NOMO-1 treated with DMSO at 0.1 percent for 48 hours (cell line): ENCODE data around the gene PSD4.

Experiments used
- DNase-seq: peaks from one replicate; lab custom pipeline; 2025; ENCODE audit not compliant: unreplicated experiment; lab: John Stamatoyannopoulos, UW

The PSD4 gene

DNA sequence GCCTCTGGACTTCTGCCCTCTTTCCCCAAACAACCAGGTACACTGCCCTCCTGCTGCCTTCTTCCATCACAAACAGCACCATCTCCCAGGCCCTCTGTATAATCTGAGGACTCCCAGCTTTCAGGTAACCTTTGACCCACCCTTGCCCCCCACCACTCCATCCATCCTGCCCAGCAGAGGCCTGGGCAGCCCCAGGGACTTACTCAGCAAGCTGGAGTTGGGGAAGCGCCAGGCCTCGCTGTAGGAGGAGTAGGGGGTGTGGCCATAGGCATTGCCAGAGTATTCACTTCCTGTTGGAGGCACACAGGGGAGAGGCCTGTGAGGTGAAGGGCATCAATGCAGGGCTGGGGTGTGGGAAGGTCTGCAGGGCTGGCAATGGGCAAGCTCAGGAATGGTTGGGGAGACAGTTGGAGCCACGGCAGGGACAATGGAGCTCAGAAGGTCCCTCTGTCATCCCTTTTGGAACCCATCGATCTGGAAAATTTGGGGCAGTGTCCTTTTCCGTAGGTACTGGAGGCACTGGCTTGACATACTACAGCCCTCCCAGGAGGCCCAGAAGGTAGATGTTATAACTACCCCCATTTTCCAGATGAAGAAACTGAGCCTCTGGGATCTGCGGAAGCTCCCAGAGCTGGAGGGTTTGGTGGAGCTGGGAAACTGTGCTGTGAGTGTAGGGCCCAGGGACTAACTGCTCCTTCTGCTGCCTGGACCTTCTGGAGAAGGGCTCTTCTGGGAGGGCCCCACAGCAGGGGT lies 46.3 kb downstream of the PSD4 start:
- DNase-seq = peak; percentile 8

DNA sequence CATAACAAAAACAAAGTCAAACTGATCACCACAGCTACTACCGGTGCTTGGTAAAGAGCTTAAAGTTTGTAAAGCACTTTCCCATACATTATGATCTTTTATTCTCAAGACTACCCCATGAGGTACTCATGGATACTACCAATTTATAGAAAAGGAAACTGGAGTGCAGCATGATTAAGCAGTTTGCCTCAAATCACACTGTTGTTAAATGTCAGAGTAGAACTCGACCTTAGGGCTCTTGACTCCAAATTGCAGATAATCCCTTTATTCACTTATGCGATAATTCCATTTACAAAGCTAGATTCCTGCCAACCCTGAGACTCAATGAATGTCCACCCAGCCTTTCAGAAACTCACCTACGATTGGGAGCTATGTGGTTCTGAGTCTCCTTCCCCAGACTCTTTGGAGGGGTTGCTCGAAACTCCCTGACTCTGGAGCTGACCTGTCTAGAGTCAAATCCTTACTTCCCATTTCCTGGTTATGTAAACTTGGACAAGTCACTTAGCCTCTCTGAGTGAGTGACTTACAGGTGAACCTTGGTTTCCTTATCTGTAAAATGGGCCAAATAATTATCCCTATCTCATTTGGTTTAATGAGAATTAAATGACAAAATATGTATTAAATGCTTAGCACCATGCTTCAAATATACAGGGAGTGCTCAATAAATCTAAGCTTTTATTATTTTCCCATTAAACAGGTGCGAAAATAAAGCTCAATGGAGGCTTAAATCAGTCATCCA lies 47.4 kb downstream of the PSD4 start:
- no peak for DNase-seq

DNA sequence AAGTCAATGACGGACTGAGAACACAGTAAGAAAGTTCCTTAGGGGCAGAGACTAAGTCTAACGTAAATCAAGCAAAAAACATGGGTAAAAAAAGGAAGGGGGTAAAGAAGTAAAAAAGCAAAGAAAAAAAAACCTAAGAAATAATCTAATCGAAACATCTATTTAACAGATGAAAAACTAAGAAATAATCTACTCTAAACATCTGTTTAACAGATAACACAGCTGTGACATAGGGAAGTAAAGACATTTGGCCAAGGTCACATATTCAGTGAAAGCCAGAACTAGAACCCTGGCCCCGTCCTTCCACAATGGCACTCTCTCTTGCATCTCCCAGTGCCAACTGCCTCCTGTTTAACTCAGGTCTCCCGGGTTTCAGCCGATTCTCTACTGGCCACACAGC lies 48.1 kb downstream of the PSD4 start:
- DNase-seq = no peak

DNA sequence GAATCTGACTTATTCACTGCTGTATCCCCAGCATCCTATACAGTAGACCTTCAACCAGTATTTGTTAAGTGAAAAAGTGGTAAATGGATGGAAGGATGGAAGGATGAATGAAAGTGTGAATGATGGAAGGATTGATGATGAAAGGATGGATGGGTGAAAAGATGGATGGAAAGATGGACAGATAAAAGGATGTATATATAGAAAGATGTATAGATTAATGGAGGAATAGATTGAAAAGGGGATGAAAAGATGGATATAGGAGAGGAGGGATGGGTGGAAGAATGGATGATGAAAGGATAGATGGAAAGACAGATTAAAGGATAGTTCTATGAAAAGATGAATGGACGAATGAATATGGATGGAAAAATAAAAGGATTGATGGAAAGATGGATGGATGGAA lies 50.0 kb downstream of the PSD4 start:
- no peak for DNase-seq

DNA sequence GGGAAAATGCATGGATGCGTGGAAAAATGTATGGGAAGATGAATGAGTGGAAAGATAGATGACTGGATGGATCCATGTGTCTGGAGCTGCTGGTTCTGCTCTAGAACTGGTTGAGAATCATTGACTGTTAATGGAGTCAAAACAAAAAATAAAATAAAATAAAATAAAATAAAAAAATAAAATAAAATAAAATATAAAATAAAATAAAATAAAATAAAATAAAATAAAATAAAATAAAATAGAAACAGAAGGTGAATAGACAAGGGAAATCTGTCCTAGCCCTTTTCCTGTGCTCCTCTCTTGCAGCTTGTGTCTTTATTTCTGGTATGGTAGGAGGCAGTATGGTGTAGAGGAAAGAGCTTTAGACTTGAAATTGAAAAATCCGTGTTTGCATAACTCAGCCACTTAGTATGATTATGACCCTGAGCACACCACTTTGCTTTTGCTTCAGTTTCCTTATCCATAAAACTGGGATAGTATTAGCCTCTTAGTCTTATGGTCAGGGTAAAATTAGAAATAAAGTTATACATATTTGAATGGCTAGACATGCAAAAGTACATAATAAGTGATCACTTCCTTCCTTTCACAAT lies 51.0 kb downstream of the PSD4 start:
- no peak for DNase-seq

DNA sequence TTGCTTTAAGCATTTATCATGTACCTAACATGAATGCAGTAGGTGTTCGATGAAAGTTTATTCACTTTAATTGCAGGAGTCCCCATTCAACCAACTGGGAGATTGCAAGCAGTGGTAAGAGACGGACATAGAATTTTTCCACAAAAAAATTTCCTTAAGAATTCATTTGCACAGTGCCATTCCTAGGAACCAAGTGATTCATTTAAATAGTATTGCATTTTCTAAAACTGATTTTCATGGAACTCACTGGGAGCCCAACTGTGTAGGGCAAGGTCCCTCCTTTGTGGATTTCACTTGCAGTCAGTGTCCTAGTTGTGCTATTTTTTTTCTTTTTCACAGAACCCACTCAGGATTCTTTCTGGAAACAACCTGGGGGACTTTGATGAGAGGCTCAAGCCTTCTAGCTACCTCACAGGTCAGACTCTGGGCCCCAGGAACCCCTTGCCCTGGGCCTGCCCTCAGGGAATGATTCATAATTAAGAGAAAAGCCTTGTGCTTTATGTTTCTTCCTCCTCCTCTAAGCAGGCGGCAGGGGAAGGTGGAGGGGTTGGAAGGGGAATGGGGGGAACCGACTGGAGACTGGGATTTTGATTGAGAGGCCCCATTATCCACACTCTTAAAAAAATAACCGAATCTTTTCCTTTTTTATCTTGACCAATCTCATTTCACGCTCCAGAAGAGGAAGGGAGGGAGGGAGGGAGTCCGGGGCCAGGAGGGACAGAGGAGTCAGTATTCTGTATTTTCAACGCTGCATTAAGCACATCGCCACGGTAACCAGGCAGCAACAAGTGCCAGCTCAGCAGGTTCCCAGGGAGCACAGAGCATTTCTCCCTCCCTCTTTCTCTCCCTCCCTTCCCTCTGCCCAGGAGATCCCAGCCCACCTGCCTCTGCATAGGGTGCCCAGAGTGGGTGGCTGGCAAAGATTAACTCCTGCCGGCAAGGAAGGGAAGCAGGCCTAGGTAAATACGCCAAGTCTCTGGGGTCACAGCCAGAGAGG lies 51.8 kb downstream of the PSD4 start:
- no peak for DNase-seq

DNA sequence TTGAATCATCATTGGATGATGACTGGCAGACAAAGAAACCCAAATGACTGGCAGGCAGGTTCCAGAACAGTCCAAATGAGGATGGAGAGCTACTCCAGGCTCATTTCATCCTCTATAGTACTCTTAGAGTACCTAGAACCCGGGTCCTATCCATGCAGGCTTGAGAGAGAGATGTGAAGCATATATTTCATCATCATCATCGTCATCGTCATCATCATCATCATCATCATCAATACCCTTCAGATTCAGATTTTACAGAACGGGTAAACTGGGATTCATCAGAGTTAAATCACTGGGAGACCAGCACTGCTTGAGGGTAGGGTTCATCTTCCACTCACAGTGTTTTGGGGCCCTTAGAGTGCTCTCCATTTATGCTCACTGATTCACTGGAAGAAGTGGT lies 52.7 kb downstream of the PSD4 start:
- DNase-seq = no peak

DNA sequence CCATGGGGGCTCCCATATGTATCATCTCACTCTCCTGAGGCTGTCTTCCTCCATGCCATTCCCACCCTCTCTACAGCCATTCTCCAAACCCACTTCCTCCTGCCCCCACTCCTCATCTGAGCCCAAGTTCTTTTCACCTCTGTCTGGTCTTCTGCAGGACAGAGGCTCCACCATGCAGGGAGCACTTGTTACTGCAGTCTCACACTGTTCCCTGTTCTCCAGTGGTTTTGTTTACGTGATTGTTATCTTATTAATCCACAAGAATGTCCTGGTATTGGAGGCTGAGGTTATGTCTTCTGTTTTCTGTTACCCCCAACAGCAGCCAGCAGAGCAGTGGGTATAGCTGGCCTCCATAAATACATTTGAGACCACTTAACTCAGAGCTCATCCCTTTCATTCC lies 53.5 kb downstream of the PSD4 start:
- DNase-seq = no peak

DNA sequence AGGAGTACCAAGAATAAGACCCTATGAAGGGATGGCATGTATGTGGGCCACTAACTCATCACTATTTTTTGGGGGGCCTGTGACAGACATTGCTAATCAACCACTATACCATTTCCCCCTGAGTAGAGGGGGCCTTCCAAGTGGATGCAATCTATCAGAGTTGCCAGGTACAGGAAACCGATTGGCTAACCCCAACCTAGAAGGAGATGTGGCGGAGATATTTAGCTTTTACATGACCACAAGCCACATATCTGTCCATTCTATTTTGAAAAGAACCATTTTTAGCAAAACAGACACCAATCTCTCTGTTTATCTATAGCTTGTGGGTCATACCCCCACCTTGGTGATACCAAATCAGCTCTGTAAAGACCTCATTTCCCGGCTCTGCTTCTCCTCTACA lies 53.9 kb downstream of the PSD4 start:
- DNase-seq = no peak

DNA sequence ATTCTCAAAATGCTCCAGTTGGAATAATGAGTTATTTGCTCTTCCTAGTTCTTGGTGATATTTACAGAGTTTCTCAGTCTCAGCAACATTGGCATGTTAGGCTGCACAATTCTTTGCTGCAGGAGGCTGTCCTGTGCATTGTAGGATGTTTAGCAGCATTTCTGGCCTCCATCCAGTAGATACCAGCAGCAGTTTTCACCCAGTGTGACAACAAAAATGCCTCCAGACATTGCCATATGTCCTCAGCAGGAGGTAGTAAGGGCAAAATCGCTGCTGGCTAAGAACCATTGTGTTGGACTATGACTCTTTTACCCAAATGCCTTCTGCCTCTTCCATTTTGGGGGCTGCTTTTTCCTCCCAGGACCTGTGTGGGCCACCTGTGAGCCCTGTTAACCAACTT lies 54.6 kb downstream of the PSD4 start:
- DNase-seq = no peak

DNA sequence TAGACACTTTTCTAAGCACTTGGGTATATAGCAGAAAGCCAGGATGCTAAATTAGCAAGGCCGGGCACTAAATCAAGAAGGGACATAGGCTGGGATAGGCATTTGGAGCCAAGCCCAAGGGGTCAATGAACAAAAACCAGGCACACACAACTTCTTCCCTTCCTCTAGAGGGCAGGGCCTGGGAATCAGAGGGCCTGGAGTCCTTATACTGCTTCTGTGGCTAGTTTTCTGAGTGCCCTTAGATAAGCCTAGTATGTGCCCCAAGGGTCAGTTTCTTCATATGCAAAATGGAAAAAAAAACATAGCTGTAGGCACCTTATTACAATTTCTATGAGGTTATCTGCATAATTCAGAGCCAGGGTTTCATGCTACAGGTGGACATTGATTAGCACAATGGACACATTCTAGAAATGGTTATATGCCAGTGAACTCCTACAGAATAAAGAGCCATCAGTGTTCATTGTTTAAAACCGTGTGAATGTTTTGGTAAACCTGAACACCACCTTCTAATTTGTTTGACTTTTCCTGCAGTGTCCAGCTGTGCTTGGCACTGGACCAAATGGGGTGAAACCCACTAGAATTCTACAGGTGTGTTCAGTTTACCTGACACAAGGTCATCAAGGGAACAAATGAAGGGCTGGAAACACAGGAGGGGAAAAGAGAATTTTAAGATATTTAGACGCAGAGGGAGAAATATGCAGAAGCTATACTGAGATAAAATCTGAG lies 55.4 kb downstream of the PSD4 start:
- DNase-seq = no peak

DNA sequence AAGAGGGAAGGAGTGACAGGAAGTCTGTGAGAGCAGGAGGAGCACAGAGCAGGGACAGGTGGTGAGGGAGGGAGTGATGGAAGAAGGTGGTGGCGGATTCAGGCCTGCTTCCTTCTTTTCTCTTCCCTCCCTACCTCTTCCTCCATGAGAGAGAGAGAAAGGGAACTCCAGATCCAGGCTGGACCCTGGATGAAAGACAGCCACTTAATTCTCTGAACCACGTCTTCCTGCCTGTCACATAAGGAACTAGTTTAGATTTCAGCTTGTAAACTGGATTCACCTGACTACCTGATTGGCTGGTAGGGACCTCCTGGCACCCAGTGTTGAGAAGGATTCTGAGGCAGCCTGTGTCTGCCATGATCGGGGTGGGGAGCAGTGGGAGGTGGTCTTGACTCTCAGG lies 56.0 kb downstream of the PSD4 start:
- DNase-seq = no peak

DNA sequence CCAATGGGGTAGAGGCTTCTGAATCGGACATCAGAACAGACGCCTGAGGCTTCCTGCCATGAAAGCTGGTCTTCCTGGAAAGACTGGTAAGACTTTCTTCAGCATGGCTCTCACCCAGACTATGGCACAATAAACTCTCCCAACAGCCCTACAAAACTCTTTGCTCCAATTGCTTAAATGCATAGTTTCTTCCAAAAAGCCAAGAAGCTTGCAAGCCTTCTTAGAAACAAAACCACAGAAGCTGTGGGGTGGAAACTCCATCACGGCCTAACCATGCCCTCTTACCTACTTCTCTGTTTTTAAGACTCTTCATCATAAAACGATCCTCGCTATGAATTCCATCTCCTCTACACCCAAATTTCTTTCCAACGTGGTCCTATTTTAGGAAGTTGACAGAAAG lies 56.8 kb downstream of the PSD4 start:
- DNase-seq = peak; percentile 42

DNA sequence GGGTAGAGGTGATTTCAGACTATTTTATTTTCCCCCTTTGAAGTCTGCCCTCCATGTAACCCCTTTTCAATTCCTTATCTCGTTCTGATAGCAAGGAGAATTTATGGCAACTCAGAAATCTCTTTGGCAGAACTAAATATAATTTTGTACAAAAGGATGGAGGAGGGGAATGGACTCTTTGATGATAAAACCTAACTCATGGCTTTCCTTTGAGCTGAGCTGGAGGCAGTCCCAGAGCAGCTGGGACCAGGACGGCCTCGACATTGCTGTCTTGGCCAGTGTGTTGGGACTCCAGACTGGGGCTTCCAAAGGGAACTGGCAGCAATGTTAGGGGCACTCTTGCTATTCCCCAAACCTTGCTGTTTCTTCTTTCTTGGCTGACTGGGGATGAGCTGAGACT lies 57.3 kb downstream of the PSD4 start:
- no peak for DNase-seq

DNA sequence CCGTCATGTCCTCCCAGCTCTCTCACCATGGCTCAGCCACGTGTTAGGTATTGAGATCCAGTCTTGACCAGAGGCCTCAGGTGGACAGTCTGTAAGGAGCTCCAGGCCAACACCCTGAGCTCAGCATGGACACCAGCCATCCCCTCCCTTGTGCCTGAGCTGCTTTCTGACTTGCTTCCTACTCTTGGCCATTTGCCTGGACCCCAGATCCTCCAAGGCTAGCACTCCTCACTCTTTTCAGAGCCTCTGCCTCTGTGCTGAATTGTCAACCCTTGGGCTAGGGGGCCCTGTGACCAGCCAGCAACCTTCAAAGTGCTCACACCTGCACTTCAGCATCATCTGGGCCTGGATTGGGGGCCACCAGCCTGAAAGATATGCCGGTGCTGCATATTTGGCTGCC lies 58.4 kb downstream of the PSD4 start:
- no peak for DNase-seq

DNA sequence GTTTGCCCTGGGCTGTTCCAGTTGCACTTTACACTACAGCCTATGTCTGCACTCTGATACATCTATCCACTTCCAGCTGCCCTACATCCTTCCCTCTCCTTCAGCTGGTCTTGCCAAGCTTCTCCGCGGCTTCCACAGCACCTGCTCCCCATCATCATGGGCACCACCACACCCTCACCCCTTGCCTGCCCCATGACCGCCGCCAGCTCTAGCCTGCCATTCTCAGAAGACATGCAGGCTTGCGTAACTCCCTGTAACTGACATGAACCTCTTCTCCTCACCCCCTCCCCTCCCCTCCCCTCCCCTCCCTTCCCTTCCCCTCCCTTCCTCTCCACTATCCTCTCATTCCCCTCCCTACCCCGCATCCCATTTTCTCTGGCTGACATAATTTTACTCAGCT lies 59.0 kb downstream of the PSD4 start:
- DNase-seq = no peak

DNA sequence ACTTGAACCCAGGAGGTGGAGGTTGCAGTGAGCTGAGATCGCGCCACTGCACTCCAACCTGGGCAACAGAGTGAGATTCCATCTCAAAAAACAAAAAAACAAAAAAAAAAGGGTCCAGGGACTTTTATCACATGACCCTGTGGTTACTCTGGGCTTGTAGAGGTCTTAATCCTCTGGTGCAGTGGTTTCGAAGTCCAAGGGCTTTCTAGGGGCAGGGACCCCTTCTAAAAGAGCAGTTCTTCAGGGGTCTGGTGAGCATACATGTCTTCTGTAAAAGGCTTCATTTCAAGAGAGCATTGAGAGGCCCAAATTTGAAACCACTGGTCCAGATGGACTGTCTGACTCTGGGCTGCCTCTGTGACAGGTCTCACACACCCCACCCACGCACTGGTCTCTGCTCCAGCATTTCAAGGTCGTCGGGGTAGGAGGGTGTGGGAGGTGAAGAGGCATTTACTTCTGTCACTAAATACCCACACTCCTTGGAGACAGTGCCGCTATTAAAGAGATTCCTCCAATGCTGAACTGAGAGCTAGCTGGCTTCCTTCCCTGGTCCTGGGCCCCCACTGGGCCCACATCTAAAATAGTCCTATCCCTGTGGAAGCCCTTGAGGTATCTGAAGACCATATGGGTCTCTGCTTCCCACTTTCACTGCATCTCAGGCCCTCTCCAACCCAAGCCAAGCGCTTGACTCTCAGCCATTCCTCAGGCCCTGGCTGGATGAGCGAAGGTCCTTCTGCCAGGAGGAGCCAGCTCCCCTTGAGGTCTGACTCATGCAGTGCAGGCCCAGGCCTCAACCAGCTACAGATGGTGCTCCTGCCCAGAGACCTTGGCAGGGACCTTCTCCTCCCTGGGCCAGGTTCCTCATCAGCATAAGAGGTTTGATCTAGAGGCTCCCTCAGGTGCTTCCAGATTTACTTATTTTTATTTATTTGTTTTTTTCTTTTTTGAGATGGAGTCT lies 60.1 kb downstream of the PSD4 start:
- DNase-seq = no peak

DNA sequence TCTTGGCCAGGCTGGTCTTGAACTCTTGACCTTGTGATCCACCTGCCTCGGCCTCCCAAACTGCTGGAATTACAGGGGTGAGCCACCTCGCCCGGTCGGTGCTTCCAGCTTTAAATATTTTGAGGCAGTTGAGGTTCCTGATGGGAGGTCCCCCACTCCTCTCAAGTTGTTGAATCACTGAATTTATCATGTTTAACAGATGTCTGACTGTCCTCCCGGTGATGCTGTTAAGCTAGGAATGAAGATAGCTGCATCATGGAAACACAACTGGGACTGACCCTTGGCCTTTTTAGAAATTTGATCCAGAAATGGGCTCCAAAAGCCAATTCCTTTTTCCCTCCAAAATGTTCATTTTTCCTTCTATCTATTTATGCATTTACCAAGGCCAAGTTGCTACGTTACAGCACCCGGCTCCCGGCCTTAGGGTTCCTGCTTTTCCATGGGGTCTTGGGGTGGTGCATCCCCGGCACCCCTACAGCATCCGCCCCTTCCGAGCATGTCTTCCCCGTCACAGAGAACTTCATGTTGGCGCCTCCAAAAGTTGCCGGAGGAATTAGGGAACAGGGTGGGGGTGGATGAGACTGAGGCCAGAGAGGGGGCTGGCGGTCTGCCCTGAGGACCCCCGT lies 61.1 kb downstream of the PSD4 start:
- DNase-seq = no peak
